ENCODE data around the gene ANAPC2.

ANAPC2 gene

DNA sequence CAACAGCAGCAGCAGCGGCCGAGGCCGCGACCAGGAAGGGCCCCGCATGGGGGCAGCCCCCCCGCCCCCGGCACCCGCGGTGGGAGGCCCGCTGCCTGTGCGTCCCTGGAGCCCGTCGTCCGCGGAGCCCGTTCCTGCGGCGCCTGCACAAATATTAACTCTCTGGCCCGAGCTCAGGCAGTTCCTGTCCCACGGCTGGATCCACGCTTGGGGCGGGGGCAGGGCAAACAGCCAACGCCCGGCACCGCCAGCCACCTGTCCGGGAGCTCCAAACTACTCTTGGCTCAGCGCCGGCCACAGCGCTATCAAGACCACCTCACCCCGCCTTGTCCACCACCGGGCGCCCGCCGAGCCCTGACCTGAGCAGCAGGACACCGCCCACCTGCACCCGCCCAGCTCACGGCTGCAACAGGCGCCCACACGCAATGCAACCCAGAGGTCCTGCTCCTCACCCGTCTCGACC is 18.4 kb downstream of the ANAPC2 start, which contains the start of gene LRRC26:
Gene LRRC26, minus strand, starts transcription at position 156 of the 463 bp plus-strand sequence. Its CDS starts 108 bp downstream, at position 48.
- DNase-seq (ENCODE audit: low read depth): no peak
- TF ChIP-seq, protein P1, sequence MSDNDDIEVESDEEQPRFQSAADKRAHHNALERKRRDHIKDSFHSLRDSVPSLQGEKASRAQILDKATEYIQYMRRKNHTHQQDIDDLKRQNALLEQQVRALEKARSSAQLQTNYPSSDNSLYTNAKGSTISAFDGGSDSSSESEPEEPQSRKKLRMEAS (IDR thresholded peaks at IDR 0.05; ENCODE audit: low read depth, low read length): no peak
- TF ChIP-seq MYC (IDR thresholded peaks at IDR 0.05; ENCODE audit: low read depth, low read length) (no peak), POLR2A (IDR thresholded peaks at IDR 0.05; ENCODE audit: extremely low read depth, insufficient read length) (no peak)
- TF ChIP-seq, protein P2, sequence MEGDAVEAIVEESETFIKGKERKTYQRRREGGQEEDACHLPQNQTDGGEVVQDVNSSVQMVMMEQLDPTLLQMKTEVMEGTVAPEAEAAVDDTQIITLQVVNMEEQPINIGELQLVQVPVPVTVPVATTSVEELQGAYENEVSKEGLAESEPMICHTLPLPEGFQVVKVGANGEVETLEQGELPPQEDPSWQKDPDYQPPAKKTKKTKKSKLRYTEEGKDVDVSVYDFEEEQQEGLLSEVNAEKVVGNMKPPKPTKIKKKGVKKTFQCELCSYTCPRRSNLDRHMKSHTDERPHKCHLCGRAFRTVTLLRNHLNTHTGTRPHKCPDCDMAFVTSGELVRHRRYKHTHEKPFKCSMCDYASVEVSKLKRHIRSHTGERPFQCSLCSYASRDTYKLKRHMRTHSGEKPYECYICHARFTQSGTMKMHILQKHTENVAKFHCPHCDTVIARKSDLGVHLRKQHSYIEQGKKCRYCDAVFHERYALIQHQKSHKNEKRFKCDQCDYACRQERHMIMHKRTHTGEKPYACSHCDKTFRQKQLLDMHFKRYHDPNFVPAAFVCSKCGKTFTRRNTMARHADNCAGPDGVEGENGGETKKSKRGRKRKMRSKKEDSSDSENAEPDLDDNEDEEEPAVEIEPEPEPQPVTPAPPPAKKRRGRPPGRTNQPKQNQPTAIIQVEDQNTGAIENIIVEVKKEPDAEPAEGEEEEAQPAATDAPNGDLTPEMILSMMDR (IDR thresholded peaks at IDR 0.05; ENCODE audit: low read depth, low read length): no peak
- H3K4me3 ChIP-seq (ENCODE audit: low read depth, low read length): no peak within 1 kb of the TSS

DNA sequence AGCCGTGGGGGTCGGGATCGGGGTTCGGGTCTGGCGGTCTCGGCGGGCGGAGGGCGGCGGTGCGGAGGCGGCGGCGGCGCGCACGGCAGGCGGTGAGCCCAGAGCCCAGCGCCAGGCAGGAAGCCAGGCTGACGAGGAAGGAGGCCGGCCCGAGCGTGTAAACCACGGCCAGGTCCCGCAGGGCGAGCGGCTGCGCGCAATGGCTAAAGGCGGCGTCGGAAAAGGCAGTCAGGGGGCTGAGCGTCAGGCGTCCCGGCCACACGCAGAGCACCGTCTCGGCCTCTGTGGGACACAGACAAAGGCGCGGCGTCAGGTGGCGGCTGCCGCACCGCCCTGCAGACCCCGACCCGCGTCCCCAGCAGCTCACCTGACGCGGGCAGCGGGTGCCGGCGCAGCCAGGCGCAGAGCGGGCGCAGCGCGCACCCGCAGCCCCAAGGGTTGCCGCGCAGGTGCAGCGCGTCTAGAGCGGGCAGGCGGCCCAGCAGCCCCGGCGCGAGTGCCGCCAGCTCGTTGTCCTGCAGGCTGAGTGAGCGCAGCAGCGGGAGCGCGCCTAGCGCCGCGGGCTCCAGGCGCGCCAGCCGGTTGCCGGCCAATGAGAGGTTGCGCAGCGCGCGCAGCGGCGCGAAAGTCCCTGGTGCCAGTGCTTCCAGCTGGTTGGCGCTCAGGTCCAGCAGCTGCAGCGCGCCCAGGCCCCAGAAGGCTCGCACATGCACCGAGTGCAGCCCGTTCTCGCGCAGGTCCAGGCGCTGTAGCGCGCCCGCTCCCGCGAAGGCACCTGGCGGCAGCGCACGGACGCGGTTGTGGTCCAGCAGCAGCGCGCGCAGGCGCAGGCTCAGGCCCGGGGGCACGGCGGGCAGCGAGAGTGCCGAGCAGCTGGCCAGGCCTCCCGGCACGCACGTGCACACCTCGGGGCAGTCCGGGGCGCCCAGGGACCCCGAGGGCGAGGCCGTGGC is 19.2 kb downstream of the ANAPC2 start:
- TF ChIP-seq, protein P2 (IDR thresholded peaks at IDR 0.05; ENCODE audit: low read depth, low read length): no peak
- TF ChIP-seq MYC (IDR thresholded peaks at IDR 0.05; ENCODE audit: low read depth, low read length): no peak
- TF ChIP-seq POLR2A (IDR thresholded peaks at IDR 0.05; ENCODE audit: extremely low read depth, insufficient read length): no peak
- TF ChIP-seq, protein P1 (IDR thresholded peaks at IDR 0.05; ENCODE audit: low read depth, low read length): no peak
- peak; percentile 32 for DNase-seq (ENCODE audit: low read depth)
- no peak overlapping the region for H3K4me3 ChIP-seq (ENCODE audit: low read depth, low read length)

DNA sequence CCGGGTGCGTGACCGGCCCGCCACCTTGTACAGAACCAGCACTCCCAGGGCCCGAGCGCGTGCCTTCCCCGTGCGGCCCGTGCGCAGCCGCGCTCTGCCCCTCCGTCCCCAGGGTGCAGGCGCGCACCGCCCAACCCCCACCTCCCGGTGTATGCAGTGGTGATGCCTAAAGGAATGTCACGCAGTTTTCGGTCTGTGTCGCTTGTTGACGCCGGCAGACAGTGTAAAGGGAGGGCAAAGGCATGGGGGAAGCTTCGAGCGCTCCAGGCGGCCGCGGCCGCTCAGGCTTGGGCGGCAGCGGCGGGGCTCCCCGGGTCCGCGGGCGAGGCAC is 19.8 kb downstream of the ANAPC2 start:
- TF ChIP-seq, protein P2 (IDR thresholded peaks at IDR 0.05; ENCODE audit: low read depth, low read length): no peak
- no peak for TF ChIP-seq POLR2A (IDR thresholded peaks at IDR 0.05; ENCODE audit: extremely low read depth, insufficient read length)
- TF ChIP-seq, protein P1 (IDR thresholded peaks at IDR 0.05; ENCODE audit: low read depth, low read length): no peak
- no peak for TF ChIP-seq MYC (IDR thresholded peaks at IDR 0.05; ENCODE audit: low read depth, low read length)
- DNase-seq (ENCODE audit: low read depth): no peak
- no peak overlapping the region for H3K4me3 ChIP-seq (ENCODE audit: low read depth, low read length)

- no peak overlapping the region for H3K4me3 ChIP-seq (ENCODE audit: low read depth, low read length)
- TF ChIP-seq POLR2A (IDR thresholded peaks at IDR 0.05; ENCODE audit: extremely low read depth, insufficient read length): no peak
- TF ChIP-seq MYC (IDR thresholded peaks at IDR 0.05; ENCODE audit: low read depth, low read length): no peak
- TF ChIP-seq, protein P2 (IDR thresholded peaks at IDR 0.05; ENCODE audit: low read depth, low read length): no peak
- TF ChIP-seq, protein P1 (IDR thresholded peaks at IDR 0.05; ENCODE audit: low read depth, low read length): no peak
- DNase-seq (ENCODE audit: low read depth): peak; percentile 50
These were observed 20.4 kb downstream of the ANAPC2 start for GRCh38 chr9:137167747-137168572.

DNA sequence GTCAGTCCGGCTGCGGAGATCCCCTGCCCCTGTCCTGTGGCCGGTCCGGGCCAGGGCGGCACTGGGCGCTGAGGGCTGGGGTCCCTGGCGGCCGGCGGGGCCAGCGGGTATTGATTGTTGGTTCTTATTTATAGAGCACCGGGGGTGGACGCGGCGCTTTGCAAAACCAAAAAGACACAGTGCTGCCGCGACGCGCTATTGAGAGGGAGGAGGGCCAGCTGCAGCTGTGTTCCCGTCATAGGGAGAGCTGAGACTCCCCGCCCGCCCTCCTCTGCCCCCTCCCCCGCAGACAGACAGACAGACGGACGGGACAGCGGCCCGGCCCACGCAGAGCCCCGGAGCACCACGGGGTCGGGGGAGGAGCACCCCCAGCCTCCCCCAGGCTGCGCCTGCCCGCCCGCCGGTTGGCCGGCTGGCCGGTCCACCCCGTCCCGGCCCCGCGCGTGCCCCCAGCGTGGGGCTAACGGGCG is 21.0 kb downstream of the ANAPC2 start:
- DNase-seq (ENCODE audit: low read depth): peak; percentile 39
- H3K4me3 ChIP-seq (ENCODE audit: low read depth, low read length): no peak overlapping the region
- TF ChIP-seq POLR2A (IDR thresholded peaks at IDR 0.05; ENCODE audit: extremely low read depth, insufficient read length): no peak
- TF ChIP-seq, protein P1 (IDR thresholded peaks at IDR 0.05; ENCODE audit: low read depth, low read length): no peak
- TF ChIP-seq MYC (IDR thresholded peaks at IDR 0.05; ENCODE audit: low read depth, low read length): no peak
- TF ChIP-seq, protein P2 (IDR thresholded peaks at IDR 0.05; ENCODE audit: low read depth, low read length): no peak
